Osteocyte (in vitro differentiated cells): ENCODE results near the gene IMMP2L. TPM values are rescaled to one million over a fixed set of nuclear protein-coding genes. Genes with fewer than 3 reads are reported as not detected.

Source experiments
- DNase-seq: peaks from one replicate; pipeline ENCODE4 v3.0.0; 2021; ENCODE audit warnings: mixed read lengths; ENCODE audit not compliant: unreplicated experiment; ENCODE audit errors: extremely low spot score
- H3K27ac Mint-ChIP-seq: one replicate; pipeline ENCODE4 v1.8.0; 2021; ENCODE audit warnings: mild to moderate bottlenecking, mixed read lengths; ENCODE audit not compliant: unreplicated experiment
- H3K27me3 Mint-ChIP-seq: one replicate; pipeline ENCODE4 v1.8.0; 2021; ENCODE audit warnings: mixed read lengths; ENCODE audit not compliant: unreplicated experiment
- H3K36me3 Mint-ChIP-seq: one replicate; pipeline ENCODE4 v1.8.0; 2021; ENCODE audit warnings: mixed read lengths; ENCODE audit not compliant: unreplicated experiment
- H3K4me1 Mint-ChIP-seq: one replicate; pipeline ENCODE4 v1.8.0; 2021; ENCODE audit warnings: mixed read lengths; ENCODE audit not compliant: unreplicated experiment
- H3K4me3 Mint-ChIP-seq: one replicate; pipeline ENCODE4 v1.8.0; 2021; ENCODE audit warnings: mild to moderate bottlenecking, moderate library complexity, mixed read lengths; ENCODE audit not compliant: unreplicated experiment
- H3K9me3 Mint-ChIP-seq: one replicate; pipeline ENCODE4 v1.8.0; 2021; ENCODE audit warnings: mixed read lengths; ENCODE audit not compliant: unreplicated experiment
- total RNA-seq: library from RNA; stranded (reverse); gene quantifications from 2 replicates; pipeline ENCODE4 v1.2.1, GENCODE V29; 2021
- TF ChIP-seq, protein P1 (sequence below): fragments of 200-600 bp; sonication (generic); IDR thresholded peaks from 2 replicates; pipeline ENCODE4 v1.5.0; 2021; ENCODE audit warnings: antibody characterized with exemption, mild to moderate bottlenecking, moderate library complexity

The IMMP2L gene
- total RNA-seq, 1 donor from 2014 or later, result 15.6 TPM

DNA sequence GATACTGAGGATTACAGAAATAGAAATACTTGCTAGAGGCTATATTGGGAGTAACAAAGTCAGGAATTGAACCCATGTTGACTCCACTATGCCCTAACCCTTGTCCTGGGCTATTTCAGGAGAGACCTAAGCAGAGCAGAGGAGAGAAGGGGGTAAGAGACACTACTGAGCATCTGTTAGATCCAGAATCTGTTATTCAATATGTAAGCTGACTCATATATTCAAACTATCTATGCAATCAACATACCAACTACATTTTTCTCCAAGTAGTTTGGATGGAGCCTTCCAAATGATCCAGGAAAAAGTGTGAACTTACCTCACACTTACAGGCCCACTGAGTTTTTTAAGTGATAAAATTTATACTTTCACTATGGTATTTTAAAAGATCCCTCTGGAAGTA is 216.1 kb downstream of the IMMP2L start:
- Mint-ChIP-seq H3K4me3 (no peak overlapping the region), H3K36me3 (peaks cover 11% of the 10 kb centered on the region), H3K27ac (no peak overlapping the region)

DNA sequence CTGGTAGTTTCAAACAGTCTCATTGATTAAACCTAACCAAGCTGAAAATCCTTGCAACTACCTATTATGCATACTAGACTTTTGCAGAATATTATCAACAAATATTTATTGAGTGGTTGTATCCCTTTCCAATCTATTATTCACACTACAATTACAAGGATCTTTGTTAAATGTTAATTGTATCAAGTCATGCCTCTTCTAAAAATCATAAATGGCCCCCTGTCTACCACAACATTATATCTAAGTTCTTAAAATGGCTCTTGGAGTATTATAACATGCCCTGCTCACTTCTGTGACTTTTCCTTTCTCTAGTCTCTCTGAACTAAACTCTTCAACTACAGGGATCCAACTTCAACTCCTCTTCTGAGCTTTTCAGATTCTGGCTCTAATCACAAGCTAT is 219.3 kb downstream of the IMMP2L start:
- H3K4me3 Mint-ChIP-seq, result no peak overlapping the region
- H3K27me3 Mint-ChIP-seq, result no peaks in the 10 kb centered on the region
- peaks cover 2% of the 10 kb centered on the region for H3K4me1 Mint-ChIP-seq
- TF ChIP-seq, protein P1, sequence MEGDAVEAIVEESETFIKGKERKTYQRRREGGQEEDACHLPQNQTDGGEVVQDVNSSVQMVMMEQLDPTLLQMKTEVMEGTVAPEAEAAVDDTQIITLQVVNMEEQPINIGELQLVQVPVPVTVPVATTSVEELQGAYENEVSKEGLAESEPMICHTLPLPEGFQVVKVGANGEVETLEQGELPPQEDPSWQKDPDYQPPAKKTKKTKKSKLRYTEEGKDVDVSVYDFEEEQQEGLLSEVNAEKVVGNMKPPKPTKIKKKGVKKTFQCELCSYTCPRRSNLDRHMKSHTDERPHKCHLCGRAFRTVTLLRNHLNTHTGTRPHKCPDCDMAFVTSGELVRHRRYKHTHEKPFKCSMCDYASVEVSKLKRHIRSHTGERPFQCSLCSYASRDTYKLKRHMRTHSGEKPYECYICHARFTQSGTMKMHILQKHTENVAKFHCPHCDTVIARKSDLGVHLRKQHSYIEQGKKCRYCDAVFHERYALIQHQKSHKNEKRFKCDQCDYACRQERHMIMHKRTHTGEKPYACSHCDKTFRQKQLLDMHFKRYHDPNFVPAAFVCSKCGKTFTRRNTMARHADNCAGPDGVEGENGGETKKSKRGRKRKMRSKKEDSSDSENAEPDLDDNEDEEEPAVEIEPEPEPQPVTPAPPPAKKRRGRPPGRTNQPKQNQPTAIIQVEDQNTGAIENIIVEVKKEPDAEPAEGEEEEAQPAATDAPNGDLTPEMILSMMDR, result no peak
- H3K27ac Mint-ChIP-seq, result no peak overlapping the region
- no peak for DNase-seq
- H3K36me3 Mint-ChIP-seq, result peaks cover 11% of the 10 kb centered on the region
- peaks cover 18% of the 10 kb centered on the region for H3K9me3 Mint-ChIP-seq

More for the DNA sequence above, 216.1 kb downstream of the IMMP2L start:
- Mint-ChIP-seq H3K4me1 (no peaks in the 10 kb centered on the region), H3K9me3 (peaks cover 21% of the 10 kb centered on the region), H3K27me3 (no peaks in the 10 kb centered on the region)
- TF ChIP-seq, protein P1, result no peak
- no peak for DNase-seq

DNA sequence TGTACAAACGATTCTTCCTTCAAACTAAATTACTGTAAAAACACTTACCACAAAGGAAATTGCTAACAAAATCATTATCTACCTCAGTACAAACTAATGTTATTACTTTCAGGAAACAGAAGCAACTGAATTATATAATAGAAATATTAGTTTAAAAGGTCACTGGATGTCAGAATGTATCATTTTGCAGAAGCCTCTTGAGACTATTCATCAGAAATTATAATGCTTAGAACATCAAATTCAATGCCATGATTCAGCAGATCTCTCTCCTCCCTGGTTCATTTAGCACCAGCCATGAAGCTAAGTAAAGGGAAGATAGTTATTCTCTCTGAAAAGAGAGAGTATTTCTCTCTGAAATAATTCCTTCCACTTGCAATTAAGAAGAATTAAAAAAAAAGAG is 223.3 kb downstream of the IMMP2L start:
- TF ChIP-seq, protein P1, result no peak
- no peak for DNase-seq
- H3K27ac Mint-ChIP-seq, result no peak overlapping the region
- H3K27me3 Mint-ChIP-seq, result no peaks in the 10 kb centered on the region
- H3K9me3 Mint-ChIP-seq, result peaks cover 14% of the 10 kb centered on the region
- no peak overlapping the region for H3K4me3 Mint-ChIP-seq
- H3K36me3 Mint-ChIP-seq, result peaks cover 7% of the 10 kb centered on the region
- H3K4me1 Mint-ChIP-seq, result peaks cover 2% of the 10 kb centered on the region

DNA sequence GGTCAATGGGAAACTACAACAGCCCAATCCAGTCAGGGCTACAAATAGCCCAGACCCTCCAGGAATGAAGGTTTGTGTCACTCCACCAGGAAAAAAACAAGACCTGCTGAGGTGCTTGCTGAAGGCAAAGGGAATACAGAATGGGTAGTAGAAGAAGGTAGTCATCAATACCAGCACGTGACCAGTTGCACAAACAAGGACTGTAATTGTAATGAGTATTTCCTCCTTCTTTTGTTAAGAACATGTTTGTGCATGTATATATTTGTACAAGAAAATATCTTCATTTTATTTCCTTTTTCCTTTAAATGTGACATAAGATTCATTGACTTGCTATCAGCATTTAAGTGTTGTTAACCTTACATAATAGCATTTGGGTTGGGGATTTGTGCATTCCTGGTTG is 229.3 kb downstream of the IMMP2L start:
- DNase-seq, result no peak
- TF ChIP-seq, protein P1, result no peak
- peaks cover 9% of the 10 kb centered on the region for H3K9me3 Mint-ChIP-seq
- no peak overlapping the region for H3K27ac Mint-ChIP-seq
- H3K4me1 Mint-ChIP-seq, result no peaks in the 10 kb centered on the region
- no peaks in the 10 kb centered on the region for H3K27me3 Mint-ChIP-seq
- H3K4me3 Mint-ChIP-seq, result no peak overlapping the region
- H3K36me3 Mint-ChIP-seq, result peaks cover 3% of the 10 kb centered on the region

DNA sequence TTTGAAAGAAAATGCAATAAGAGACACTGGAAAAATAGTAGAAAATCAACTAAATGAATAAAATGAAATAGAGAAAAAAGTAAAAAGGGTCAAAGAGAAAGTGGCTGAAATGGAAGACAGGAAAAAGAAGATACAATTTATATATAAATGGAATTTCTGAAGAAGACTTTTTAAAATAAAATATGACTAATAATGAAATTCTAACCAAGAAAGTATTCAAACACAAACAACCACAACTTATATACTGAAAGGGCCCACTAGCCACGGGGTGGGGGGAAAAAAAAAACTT is 232.1 kb downstream of the IMMP2L start:
- H3K9me3 Mint-ChIP-seq, result peaks cover 5% of the 10 kb centered on the region
- no peak overlapping the region for H3K4me3 Mint-ChIP-seq
- peaks cover 3% of the 10 kb centered on the region for H3K36me3 Mint-ChIP-seq
- DNase-seq, result no peak
- TF ChIP-seq, protein P1, result no peak
- H3K27me3 Mint-ChIP-seq, result no peaks in the 10 kb centered on the region
- no peak overlapping the region for H3K27ac Mint-ChIP-seq
- H3K4me1 Mint-ChIP-seq, result no peaks in the 10 kb centered on the region
